Prostate gland (tissue), 2 donors: ENCODE results near the gene DIP2B. TPM values are rescaled to one million over a fixed set of nuclear protein-coding genes. Genes with fewer than 3 reads are reported as not detected.

Source experiments
- DNase-seq: peaks from one replicate; pipeline ENCODE4 v3.0.0-alpha.2; 2019; ENCODE audit warnings: low spot score
- H3K27ac ChIP-seq, 2 donors: fragments of 200-600 bp; sonication (generic); 2 replicates each; pipeline ENCODE4 v1.5.1; 2017 to 2019
- H3K27me3 ChIP-seq: fragments of 200-600 bp; sonication (generic); replicated peaks from 2 replicates; pipeline ENCODE4 v1.5.1; 2019; ENCODE audit not compliant: insufficient read depth
- H3K36me3 ChIP-seq, 2 donors: fragments of 200-600 bp; sonication (generic); 1 replicate in 1 of 2; 2 replicates in 1 of 2; pipeline versions ENCODE4 v1.5.1 to v1.8.1; 2017 to 2019
- H3K4me1 ChIP-seq: fragments of 200-600 bp; sonication (generic); replicated peaks from 2 replicates; pipeline ENCODE4 v1.5.1; 2019
- H3K4me3 ChIP-seq, 2 donors: fragments of 200-600 bp; sonication (generic); 2 replicates each; pipeline ENCODE4 v1.5.1; 2017 to 2019
- H3K9me3 ChIP-seq: fragments of 200-600 bp; sonication (generic); 2 replicates; pipeline ENCODE4 v1.5.1; 2017
- POLR2A ChIP-seq: fragments of 450-650 bp; IDR thresholded peaks from one replicate; pipeline ENCODE4 v1.6.1; 2016; ENCODE audit warnings: antibody characterized with exemption, mild to moderate bottlenecking
- POLR2AphosphoS5 ChIP-seq: sonication (generic); formaldehyde crosslinking; IDR thresholded peaks from one replicate; pipeline ENCODE4 v1.6.1; 2017; ENCODE audit warnings: antibody characterized with exemption
- WGBS: methylation state at CpG from one replicate; pipeline ENCODE4 v1.1.5; 2018; 5-methylcytosine and 5-hydroxymethylcytosine counted together
- intact Hi-C: fragments of 100-400 bp; cut with DNase I; formaldehyde crosslinking; loops from one replicate; pipeline ENCODE4 v1.14.2; 2022
- small RNA-seq, 2 donors: library from RNA; depleted of rRNA; stranded (forward); fragments of <200 nt; gene quantifications; one replicate each; pipeline ENCODE3, GENCODE V24; 2016
- total RNA-seq, 2 donors: library from RNA; depleted of rRNA; stranded (reverse); fragments of >200 nt; gene quantifications; one replicate each; pipeline ENCODE4 v1.1.0, GENCODE V29; 2016
- TF ChIP-seq, protein P1 (sequence below), 4 experiments: fragments of 200-600 bp in 2 of 4; fragments of 450-650 bp in 2 of 4; sonication (generic) in 2 of 4; IDR thresholded peaks; 1 replicate in 3 of 4; 2 replicates in 1 of 4; pipeline ENCODE4 v1.5.1; 2016 to 2019; ENCODE audit warnings: antibody characterized with exemption in 4 of 4, mild to moderate bottlenecking in 2 of 4, moderate library complexity in 2 of 4

DIP2B gene
- total RNA-seq, 2 donors from 2014 or later, result 23.2 to 56.3 TPM

- intact Hi-C loops, result no loop called here
- no peak for DNase-seq
- Histone ChIP-seq H3K4me1 (no peaks in the 10 kb centered on the region), H3K36me3 (no peaks in the 10 kb centered on the region), H3K9me3 (no peaks in the 10 kb centered on the region), H3K27ac (peak overlapping the region in 1 of 2 donors; percentile 42), H3K27me3 (no peaks in the 10 kb centered on the region), H3K4me3 (no peak overlapping the region)
- 83% methylated on average over 3 of the region's 3 CpGs for WGBS
- TF ChIP-seq POLR2AphosphoS5, result no peak
- TF ChIP-seq POLR2A, result no peak
Observed at GRCh38 chr12:50786498-50787231, 281.9 kb downstream of the DIP2B start.

- TF ChIP-seq, protein P1, sequence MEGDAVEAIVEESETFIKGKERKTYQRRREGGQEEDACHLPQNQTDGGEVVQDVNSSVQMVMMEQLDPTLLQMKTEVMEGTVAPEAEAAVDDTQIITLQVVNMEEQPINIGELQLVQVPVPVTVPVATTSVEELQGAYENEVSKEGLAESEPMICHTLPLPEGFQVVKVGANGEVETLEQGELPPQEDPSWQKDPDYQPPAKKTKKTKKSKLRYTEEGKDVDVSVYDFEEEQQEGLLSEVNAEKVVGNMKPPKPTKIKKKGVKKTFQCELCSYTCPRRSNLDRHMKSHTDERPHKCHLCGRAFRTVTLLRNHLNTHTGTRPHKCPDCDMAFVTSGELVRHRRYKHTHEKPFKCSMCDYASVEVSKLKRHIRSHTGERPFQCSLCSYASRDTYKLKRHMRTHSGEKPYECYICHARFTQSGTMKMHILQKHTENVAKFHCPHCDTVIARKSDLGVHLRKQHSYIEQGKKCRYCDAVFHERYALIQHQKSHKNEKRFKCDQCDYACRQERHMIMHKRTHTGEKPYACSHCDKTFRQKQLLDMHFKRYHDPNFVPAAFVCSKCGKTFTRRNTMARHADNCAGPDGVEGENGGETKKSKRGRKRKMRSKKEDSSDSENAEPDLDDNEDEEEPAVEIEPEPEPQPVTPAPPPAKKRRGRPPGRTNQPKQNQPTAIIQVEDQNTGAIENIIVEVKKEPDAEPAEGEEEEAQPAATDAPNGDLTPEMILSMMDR (IDR thresholded peaks at IDR 0.05), result no peak
- TF ChIP-seq POLR2AphosphoS5 (no peak), POLR2A (no peak)
- Histone ChIP-seq H3K9me3 (no peaks in the 10 kb centered on the region), H3K36me3 (no peaks in the 10 kb centered on the region), H3K4me1 (no peaks in the 10 kb centered on the region), H3K4me3 (no peak overlapping the region), H3K27ac (no peak overlapping the region), H3K27me3 (no peaks in the 10 kb centered on the region)
- no peak for DNase-seq
- WGBS, result 100% methylated on average over 2 of the region's 2 CpGs
- intact Hi-C loops, result no loop called here
Observed at GRCh38 chr12:50787618-50788017, 282.8 kb downstream of the DIP2B start.

DNA sequence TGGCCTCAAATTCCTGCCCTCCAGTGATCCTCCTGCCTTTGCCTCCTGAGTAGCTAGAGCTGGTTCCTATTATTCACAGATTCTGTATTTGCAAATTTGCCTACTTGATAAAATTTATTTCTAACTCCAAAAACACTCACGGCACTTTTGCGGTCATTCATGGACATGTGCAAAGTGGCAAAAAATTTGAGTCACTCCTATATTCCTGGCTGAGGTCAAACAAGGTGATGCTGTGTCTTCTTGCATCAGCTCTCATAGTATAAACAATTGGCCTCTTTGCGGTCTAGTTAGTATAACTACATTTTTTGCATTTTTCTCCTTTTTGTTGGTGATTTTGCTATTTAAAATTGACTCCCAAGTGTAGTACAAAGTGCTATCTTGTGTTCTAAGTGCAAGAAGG lies 283.8 kb downstream of the DIP2B start:
- Histone ChIP-seq H3K27me3 (no peaks in the 10 kb centered on the region), H3K27ac (no peak overlapping the region), H3K36me3 (no peaks in the 10 kb centered on the region), H3K4me3 (no peak overlapping the region), H3K4me1 (no peaks in the 10 kb centered on the region), H3K9me3 (no peaks in the 10 kb centered on the region)
- WGBS, result 97% methylated on average over 3 of the region's 3 CpGs
- TF ChIP-seq POLR2AphosphoS5, result no peak
- TF ChIP-seq, protein P1 (IDR thresholded peaks at IDR 0.05), result no peak
- TF ChIP-seq POLR2A, result no peak
- intact Hi-C loops, result no loop called here
- no peak for DNase-seq

DNA sequence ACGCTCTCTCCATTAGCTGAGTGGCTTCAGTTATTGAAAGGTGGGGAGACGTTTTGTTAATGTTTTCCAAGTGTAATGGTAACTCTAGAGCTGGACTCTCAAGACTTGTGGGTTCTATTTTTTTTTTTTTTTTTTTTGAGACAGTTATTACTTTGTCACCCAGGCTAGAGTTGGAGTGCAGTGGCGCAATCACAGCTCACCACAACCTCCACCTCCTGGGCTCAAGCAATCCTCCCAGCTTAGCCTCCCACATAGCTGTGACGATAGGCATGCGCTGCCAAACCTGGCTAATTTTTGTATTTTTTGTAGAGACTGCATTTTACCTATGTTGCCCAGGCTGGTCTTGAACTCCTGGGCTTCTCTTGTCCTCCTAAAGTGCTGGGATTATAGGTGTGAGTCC lies 285.3 kb downstream of the DIP2B start:
- DNase-seq, result no peak
- Histone ChIP-seq H3K36me3 (no peaks in the 10 kb centered on the region), H3K9me3 (no peaks in the 10 kb centered on the region), H3K4me1 (no peaks in the 10 kb centered on the region), H3K27ac (no peak overlapping the region), H3K27me3 (no peaks in the 10 kb centered on the region), H3K4me3 (no peak overlapping the region)
- TF ChIP-seq POLR2AphosphoS5, result no peak
- no peak for TF ChIP-seq POLR2A
- 87% methylated on average over 5 of the region's 5 CpGs for WGBS
- intact Hi-C loops, result no loop called here

Small RNA genes within 50 kb of the gene (small RNA-seq; reads per million reads assigned to genes)
- gene RF00019, result 0 reads per million in 2 donors
- 0 reads per million in 2 donors for gene RNU6-238P
- gene RNU6-769P, result 0 reads per million in 2 donors

Other genes with a start within 250 kb of the DIP2B start
- 10 to 100 TPM; 66.7 to 94.2 TPM for gene LIMA1, start 221.5 kb upstream of the DIP2B start, total RNA-seq
- gene FAM186A, start 108.4 kb upstream of the DIP2B start, total RNA-seq, result under 1 TPM in 1 of 2 donors, not detected in 1; 0.51 TPM
- gene LARP4, start 104.1 kb upstream of the DIP2B start, total RNA-seq, result 10 to 100 TPM; 29.7 to 32.9 TPM